Fibroblast of villous mesenchyme (primary cell): ENCODE measurements around the gene CEP89. TPM values are rescaled to one million over a fixed set of nuclear protein-coding genes. Genes with fewer than 3 reads are reported as not detected.
"Not testable (repeated sequence)": the region's sequence is repeated elsewhere in the genome, so short reads cannot be mapped to it uniquely, and the experiment has no call there.

ENCODE experiments used
- DNase-seq: peaks from one replicate; pipeline ENCODE4 v3.0.0-alpha.2; 2010; ENCODE audit warnings: low read depth
- H3K4me3 ChIP-seq: 2 replicates; pipeline ENCODE4 v1.5.1; 2011; ENCODE audit warnings: low read depth, mild to moderate bottlenecking, low read length
- total RNA-seq: library from RNA; depleted of rRNA; stranded (reverse); fragments of >200 nt; gene quantifications from 2 replicates; pipeline ENCODE4 v1.2.3, GENCODE V29; 2012
- TF ChIP-seq, protein P1 (sequence below): IDR thresholded peaks from 2 replicates; pipeline ENCODE4 v1.5.1; 2012; ENCODE audit warnings: low read depth, mild to moderate bottlenecking, low read length; ENCODE audit not compliant: insufficient read depth

Gene CEP89
- total RNA-seq, 1 donor: 18.1 TPM

DNA sequence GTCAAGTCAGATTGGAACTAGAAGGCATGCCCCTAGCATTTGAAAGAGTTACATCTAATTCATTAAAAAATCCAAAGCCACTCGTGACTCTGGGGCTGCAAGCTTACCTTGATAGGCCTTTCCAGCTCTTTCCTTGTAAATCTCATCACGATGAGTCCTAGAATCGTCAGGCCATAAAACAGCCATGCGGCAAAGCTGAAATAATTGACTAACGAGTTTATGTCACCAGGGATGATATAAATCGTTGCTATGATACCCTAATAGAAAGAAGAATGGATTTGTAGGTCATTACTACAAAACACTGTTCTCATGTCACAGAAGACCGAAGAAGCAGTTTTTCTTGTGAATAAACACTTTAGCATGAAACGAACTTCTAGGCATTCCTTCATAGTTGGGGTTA is 129.7 kb downstream of the CEP89 start:
- no peak for DNase-seq
- TF ChIP-seq, protein P1, sequence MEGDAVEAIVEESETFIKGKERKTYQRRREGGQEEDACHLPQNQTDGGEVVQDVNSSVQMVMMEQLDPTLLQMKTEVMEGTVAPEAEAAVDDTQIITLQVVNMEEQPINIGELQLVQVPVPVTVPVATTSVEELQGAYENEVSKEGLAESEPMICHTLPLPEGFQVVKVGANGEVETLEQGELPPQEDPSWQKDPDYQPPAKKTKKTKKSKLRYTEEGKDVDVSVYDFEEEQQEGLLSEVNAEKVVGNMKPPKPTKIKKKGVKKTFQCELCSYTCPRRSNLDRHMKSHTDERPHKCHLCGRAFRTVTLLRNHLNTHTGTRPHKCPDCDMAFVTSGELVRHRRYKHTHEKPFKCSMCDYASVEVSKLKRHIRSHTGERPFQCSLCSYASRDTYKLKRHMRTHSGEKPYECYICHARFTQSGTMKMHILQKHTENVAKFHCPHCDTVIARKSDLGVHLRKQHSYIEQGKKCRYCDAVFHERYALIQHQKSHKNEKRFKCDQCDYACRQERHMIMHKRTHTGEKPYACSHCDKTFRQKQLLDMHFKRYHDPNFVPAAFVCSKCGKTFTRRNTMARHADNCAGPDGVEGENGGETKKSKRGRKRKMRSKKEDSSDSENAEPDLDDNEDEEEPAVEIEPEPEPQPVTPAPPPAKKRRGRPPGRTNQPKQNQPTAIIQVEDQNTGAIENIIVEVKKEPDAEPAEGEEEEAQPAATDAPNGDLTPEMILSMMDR: no peak
- H3K4me3 ChIP-seq: no peak overlapping the region

DNA sequence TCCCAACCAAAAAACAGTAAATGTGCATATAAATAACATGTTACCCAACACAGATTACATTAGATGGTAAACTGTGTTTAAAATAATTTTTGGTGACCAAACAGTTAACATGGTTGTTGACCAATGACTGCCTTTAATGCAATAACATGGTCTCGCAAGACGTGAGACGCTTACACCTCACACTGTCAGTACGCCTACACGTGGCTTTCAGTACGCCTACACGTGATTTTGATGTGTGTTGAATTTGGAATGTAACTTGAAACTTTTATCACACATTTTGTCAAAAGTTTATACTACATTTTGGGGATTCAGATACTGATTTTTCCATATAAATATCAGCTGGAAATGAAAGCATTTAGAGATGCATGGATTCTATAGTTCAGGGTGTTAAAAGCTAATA is 134.2 kb downstream of the CEP89 start:
- no peak overlapping the region for H3K4me3 ChIP-seq
- TF ChIP-seq, protein P1: no peak
- DNase-seq: no peak

GRCh38 chr19:32833388-32833787 is 138.4 kb downstream of the CEP89 start:
- H3K4me3 ChIP-seq, DNase-seq: not testable (repeated sequence)

GRCh38 chr19:32832825-32833224 is 138.9 kb downstream of the CEP89 start:
- H3K4me3 ChIP-seq, DNase-seq: not testable (repeated sequence)

- not testable (repeated sequence) for DNase-seq, H3K4me3 ChIP-seq
These were observed 139.7 kb downstream of the CEP89 start for GRCh38 chr19:32832094-32832493.

DNA sequence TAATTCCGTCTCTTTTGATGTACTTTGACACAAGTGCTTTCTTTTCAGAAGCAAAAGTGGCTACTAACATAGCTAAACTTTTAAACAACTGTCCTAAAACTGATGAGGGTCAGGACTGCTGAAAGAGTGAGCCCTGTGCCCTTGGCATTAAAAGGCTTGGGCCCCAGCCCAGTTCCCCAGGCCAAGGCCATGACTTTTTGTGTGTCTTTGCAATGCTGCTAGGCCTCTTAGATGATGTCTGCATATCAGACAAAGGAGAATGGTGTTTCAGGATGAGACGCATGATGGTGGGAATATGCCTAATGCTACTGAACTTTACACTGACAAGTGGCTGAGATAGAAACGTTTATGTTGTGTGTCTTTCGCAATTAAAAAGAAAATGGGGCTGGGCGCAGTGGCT is 140.1 kb downstream of the CEP89 start:
- TF ChIP-seq, protein P1: no peak
- no peak for DNase-seq
- H3K4me3 ChIP-seq: no peak overlapping the region

DNA sequence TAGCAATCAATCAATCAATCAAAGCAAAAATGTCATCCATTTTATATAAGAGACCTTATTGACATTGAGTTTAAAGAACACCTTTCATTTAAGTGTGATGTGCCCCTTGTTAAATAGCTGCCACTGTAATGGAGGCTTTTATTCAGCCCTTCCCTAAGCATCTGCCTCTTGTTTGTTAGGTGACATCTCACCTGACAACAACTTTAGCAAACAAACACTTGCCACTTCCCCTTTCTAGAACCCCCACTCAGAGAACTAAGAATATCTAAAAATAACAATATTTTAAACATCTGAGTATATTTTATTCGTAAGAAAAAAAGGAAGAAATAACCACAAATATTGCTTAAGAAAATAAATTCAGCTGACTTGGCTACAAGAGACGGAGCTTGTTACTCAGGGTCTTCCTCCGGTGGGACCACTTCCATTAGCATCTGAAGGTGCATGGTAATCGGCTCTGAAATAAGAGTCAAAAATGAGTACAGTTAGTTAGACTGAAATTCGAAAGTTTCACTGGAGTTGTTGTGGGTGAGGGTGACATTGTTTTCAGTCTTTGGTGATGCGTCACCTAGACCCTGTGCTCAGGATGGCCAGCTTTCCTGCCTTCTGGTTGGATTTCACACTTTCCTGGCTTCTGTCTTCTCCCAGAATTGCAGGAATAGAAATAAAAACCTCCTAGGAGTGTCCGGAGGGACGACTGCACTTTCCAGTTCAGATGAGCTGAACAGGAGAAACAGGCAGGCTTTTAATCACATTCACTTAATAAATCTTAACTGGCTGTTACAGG is 141.3 kb downstream of the CEP89 start:
- peak; percentile 50 for DNase-seq
- TF ChIP-seq, protein P1: no peak
- H3K4me3 ChIP-seq: no peak overlapping the region

- H3K4me3 ChIP-seq: no peak overlapping the region
- no peak for DNase-seq
- TF ChIP-seq, protein P1: no peak
These were observed 142.3 kb downstream of the CEP89 start for GRCh38 chr19:32829345-32829896.
